Hematopoietic multipotent progenitor cell treated with erythropoietin and hydrocortisone succinate and interleukin-3 and kit ligand, for 6 days (in vitro differentiated cells): ENCODE measurements around the gene RALB.
"Not testable (repeated sequence)": the region's sequence is repeated elsewhere in the genome, so short reads cannot be mapped to it uniquely, and the experiment has no call there.

Experiments
- DNase-seq: peaks from one replicate; pipeline ENCODE4 v3.0.0-alpha.2; 2015

The RALB gene

DNA sequence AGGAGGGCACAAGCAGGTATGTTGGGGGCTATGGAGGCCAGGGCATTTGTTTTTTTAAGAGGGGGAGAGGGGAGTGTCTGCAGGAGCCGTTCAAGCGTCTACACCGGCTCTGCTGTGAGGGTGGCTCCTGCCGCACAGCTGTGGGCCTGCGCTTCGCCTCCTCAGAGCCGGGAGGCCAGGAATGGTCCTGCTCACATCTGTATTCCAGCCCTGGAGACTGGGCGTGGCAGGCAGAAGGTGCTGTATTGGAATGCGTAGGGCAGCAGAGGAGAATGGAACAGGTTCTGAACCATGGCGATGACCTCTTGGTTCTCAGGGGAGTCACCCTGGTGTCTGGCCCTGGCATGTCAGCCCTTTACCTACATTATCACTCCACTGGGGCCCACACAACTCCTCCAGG, 66.5 kb downstream of the RALB start:
- DNase-seq: no peak

DNA sequence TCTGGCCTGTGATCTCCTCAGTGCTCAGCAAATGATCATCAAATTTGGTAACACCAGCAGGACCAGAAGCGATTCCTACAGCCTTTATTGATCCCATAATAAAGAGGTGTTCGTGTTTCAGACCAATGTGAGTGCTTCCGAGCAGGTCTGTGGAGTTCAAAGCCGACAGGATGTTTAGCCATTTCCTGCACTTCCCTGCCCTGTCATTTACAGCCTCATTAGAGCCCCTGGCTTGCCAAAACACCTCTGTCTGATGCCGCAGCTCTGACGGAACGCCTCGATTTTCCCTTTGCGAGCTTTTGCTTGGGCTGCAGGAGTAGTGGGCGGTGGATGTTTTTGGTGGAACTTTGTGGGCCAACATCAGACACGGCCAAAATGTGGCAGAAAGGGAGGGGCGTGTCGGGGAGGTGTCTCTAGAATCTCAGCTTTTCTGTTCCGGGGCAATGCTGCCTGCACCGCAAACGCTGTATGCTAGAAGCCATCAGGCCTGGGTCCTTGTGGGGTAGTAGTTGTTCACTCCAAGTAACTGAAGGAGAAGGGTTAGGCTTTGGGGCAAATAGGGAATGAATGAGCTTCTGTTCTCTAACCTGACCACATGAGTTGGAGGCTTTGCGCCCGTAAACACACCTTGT, 67.2 kb downstream of the RALB start:
- DNase-seq: no peak

GRCh38 chr2:120320318-120320851, 67.7 kb downstream of the RALB start:
- DNase-seq: no peak

DNA sequence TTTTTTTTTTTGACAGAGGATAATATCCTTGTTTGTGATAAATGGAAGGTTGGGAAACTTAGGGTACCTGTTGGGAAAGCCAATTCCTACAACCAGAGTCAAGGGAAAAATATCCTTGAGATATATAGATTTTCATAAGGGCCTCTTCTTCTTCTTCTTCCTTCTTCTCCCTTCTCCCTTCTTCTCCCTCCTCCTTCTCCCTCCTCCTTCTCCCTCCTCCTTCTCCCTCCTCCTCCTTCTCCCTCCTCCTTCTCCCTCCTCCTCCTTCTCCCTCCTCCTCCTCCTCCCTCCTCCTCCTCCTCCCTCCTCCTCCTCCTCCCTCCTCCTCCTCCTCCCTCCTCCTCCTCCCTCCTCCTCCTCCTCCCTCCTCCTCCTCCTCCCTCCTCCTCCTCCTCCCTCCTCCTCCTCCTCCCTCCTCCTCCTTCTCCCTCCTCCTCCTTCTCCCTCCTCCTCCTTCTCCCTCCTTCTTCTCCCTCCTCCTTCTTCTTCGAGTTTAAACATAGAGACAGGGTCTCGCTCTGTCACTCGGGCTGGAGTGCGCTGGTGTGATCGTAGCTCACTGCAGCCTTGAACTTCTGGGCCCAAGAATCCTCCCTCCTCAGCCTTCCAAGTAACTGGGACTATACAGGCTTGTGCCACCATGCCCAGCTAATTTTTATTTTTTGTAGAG, 68.4 kb downstream of the RALB start:
- not testable (repeated sequence) for DNase-seq

DNA sequence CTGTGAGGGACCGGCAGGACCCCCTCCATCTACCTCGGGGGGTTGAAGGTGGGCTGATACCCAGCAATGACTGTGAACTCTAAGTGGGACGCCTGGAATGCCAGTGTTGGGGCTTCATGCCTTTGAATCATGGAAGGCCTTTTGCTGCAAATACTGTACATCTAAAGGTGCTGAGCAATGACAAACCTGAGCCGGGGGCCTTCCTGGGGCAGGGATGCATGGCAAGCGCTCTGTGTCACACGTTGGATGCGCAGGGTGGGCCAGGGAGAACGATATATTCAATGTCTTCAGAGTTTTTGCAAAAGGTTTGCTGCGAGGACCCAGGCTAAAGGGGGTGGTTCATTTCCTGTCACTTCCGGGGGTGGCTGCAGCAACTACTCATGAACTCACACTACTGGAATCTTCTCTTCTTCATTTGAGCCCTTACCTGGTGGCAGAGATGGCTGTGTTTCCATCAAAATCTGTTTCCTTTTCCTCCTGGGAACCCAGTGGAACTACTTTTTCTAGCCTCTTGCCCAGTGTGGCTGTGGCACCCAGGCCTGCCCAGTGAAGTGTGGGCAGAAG, 69.2 kb downstream of the RALB start:
- no peak for DNase-seq

DNA sequence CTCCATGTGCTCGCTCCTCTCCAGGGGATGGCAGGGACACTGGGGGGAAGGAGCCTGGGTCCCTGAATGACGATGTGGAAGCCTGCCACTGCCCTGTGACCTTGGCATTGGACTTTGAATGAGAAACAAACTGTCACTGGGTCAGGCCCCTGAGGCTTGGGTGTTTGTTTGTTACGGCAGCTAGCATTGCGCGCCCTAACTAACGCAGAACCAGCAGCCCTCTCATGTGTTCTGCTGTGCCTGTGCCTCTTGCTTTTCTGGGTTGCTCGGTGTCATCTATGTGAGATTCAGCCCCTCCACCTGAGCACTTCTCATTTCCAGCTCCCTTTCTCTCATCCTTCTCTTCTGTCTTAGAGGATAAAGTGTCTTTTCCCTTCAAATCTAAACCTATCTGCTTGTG, 69.7 kb downstream of the RALB start:
- no peak for DNase-seq

DNA sequence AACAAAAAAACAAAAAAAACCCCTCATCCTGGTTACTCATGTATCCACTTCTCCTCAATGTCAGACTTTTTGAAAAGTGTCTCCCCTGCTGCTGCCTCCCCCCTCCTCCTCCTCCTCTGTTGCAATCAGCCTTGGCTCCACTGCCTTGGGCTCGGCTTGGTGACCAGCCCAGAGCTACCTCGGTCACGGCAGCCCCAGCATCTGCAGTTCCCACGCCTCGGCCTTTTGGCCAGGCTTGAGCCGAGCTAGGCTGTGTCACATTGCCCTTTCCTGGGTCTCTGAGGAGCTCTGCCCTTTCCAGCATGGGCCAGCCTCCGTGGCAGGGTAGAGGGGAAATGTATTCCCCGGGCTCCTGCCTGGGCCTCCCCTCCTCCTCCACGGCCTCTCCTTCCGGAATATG, 70.6 kb downstream of the RALB start:
- no peak for DNase-seq

DNA sequence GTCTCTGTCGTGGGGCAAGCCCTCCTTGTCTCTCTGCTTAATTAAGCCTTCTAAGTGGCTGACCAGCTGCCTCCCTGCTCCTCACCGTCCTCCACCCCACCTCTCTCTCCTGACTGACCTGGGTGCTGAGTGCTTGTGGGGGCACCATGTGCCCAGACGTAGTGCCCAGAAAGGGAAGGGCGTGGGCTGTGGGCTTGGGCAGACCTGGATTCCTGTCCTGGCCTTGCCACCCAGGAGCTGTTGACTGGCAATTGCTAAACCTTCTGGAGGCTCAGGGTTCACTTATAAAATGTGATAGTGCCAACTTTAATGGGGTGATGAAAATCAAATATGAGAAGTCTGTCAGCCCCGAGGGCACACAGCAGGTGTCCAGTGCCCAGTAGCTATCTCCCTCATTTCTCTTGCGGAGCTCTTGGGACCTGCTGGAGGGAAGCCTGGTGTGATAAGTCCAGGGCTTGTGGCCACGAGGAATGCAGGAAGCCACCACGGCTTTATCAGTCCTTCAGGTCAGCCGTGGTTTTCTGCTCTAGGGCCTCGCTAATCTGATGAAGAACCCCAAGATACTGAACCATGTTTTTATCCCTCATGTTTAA, 71.3 kb downstream of the RALB start:
- DNase-seq: peak; percentile 48

- DNase-seq: no peak
Measured at GRCh38 chr2:120324933-120325332, 72.3 kb downstream of the RALB start.

GRCh38 chr2:120326066-120326465, 73.4 kb downstream of the RALB start:
- no peak for DNase-seq

- DNase-seq: no peak
Measured at GRCh38 chr2:120330946-120331822, 78.5 kb downstream of the RALB start.

DNA sequence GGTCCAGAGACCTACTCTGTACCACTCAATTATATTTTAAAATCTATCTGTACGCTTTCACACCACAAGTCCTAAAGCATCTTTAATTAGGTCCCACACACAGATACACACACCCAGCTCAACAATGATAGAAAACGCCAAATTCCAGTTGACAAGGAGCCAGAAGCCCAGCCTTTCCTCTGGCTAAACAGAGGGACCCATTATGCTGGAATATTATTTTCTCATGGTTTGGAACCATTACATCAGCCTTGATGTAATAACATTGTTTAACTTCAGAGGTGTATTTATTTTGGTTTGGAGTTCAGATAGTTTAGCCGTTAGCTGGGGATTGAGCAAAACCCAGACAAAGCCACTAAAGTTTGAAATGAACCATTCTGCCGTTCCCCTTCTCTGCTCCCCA, 79.3 kb downstream of the RALB start:
- no peak for DNase-seq

DNA sequence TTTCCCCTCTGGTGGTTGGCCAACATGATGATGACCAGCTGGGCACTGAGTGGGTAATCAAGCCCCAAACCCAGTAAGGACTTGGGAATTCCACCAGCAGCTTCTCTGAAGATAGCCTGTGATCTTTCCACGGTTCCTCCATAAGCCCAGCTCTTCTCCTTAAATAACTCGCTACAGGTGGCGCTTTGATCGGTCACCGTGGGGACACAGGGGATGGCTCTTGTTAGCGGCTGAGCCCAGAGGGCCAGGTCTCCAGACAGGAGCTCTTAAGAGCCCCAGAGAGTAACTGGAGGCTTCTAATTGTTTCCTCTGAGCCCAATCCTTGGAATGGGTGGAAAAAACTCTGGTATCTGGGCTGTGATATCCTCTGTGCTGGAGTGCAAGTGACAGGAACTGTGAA, 79.7 kb downstream of the RALB start:
- DNase-seq: no peak

DNA sequence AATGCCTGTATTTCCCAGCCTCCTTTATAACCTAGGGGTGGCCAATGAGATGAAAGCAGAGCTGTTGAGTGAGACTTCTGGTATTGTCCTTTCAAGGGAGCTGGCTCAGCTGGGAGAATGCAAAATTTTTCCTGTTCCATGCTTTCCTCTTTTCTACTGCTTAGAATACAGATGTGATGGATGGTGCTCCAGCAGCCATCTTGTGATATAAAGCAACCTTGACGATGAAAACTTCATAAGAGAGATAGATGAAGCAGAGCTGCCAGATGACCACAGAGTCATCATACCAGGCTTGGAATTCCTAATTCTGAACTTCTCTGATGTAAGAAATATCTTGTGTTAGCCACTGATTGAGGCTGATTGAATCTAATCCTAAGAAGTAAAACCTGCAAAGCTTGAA, 81.4 kb downstream of the RALB start:
- DNase-seq: no peak

- no peak for DNase-seq
Measured at GRCh38 chr2:120336749-120337148, 84.1 kb downstream of the RALB start.

DNA sequence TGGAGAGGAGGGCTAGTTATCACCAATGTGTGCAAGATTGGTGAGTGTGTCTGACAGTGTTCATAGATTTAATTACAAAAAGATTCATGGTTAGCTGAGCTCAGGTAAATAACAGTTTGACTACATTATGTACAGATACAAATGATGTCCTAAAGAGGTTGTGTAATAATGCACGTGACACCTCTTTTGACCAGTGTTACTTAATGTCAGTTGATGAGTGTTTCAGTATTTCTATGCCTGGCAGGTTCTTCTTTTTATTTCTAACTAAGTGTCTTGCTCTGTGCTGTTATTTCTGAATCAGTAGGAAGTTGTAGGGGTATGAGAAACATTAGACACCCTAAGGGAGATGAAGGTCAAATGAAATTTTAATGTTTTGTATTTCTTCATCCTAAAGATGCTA, 85.4 kb downstream of the RALB start:
- DNase-seq: peak; percentile 50

- DNase-seq: no peak
Measured at GRCh38 chr2:120341977-120342376, 89.3 kb downstream of the RALB start.

GRCh38 chr2:120342446-120342845, 89.8 kb downstream of the RALB start:
- no peak for DNase-seq

DNA sequence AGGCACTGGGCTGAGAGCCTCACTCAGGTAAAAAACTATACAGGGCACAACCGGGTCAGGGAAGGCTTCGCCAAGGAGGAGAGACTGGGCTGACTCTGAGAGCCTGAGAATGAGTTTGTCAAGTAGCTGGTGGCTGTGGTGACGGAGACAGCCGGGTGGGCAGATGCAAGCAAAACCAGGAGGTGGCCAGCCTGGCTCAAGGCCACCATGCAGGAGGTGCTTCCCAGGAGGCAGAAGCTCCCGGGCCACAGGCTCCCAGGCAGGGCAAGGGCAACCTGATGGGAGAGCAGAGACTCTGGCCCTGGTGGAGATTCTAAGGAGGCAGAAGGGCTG, 90.4 kb downstream of the RALB start:
- no peak for DNase-seq

DNA sequence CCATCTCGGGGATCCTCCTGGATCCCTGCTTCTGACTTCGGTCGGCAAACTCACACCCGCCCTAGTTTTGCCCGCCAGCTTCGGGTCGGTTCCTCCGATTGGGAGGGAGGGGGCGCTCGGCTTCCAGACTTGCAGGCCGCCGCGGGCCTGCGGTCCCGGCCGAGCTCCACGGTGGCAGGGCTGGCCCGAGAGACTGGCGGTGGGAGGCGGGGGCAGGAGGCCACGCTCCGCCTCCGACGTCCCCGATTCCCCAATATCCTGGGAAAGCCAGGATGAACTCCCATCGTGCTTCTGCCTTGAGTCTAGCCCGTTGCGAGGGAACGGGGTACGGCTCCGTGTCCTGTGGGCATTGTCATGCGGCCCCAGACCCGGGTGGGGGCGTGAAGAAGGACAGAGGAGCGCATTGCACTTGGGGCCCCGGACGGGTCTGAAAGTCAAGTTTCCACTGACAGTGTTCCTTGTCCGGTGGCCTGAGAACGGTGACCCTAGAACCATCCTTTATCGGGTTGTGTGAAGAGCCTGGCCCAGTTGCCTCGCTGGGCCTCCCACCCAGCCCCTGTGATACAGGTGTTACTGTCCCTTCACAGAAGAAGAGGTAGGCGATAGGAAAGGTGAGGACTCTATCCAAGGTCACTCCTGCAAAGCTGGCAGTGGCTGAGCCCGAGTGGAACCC, 90.9 kb downstream of the RALB start:
- DNase-seq: peak; percentile 80
